ENCODE measurements around the gene BNIP3. TPM values are rescaled to one million over a fixed set of nuclear protein-coding genes. Genes with fewer than 3 reads are reported as not detected.

BNIP3 gene
- 8.1 TPM for total RNA-seq

- peak; percentile 90 to 95 (median 93) for DNase-seq (ENCODE audit: low read depth in 2 of 3, low spot score in 2 of 3)
Measured at GRCh38 chr10:131981429-131982184, at the start of gene BNIP3. Gene BNIP3, minus strand, starts transcription at chr10:131981923. Its CDS starts 117 bp downstream, at chr10:131981806.

GRCh38 chr10:132030898-132031463 is 49.3 kb upstream of the BNIP3 start:
- no peak for DNase-seq (ENCODE audit: low read depth in 2 of 3, low spot score in 2 of 3)

- no peak for DNase-seq (ENCODE audit: low read depth in 2 of 3, low spot score in 2 of 3)
Measured at GRCh38 chr10:132028706-132029105, 47.0 kb upstream of the BNIP3 start.

GRCh38 chr10:132027423-132027983 is 45.8 kb upstream of the BNIP3 start:
- no peak for DNase-seq (ENCODE audit: low read depth in 2 of 3, low spot score in 2 of 3)

- DNase-seq (ENCODE audit: low read depth in 2 of 3, low spot score in 2 of 3) = peak; percentile 44 to 73 (median 58)
Measured at GRCh38 chr10:132023092-132023811, 41.5 kb upstream of the BNIP3 start.

- no peak for DNase-seq (ENCODE audit: low read depth in 2 of 3, low spot score in 2 of 3)
Measured at GRCh38 chr10:132022241-132022640, 40.5 kb upstream of the BNIP3 start.

- DNase-seq (ENCODE audit: low read depth in 2 of 3, low spot score in 2 of 3) = no peak
Measured at GRCh38 chr10:132021504-132022143, 39.9 kb upstream of the BNIP3 start.

- no peak for DNase-seq (ENCODE audit: low read depth in 2 of 3, low spot score in 2 of 3)
Measured at GRCh38 chr10:132021046-132021445, 39.3 kb upstream of the BNIP3 start.

- DNase-seq (ENCODE audit: low read depth in 2 of 3, low spot score in 2 of 3) = no peak
Measured at GRCh38 chr10:132020456-132020855, 38.7 kb upstream of the BNIP3 start.

- DNase-seq (ENCODE audit: low read depth in 2 of 3, low spot score in 2 of 3) = no peak
Measured at GRCh38 chr10:132019366-132019765, 37.6 kb upstream of the BNIP3 start.

- DNase-seq (ENCODE audit: low read depth in 2 of 3, low spot score in 2 of 3) = no peak
Measured at GRCh38 chr10:132018446-132018845, 36.7 kb upstream of the BNIP3 start.

GRCh38 chr10:132016514-132016913 is 34.8 kb upstream of the BNIP3 start:
- DNase-seq (ENCODE audit: low read depth in 2 of 3, low spot score in 2 of 3) = no peak

GRCh38 chr10:132011445-132011844 is 29.7 kb upstream of the BNIP3 start:
- no peak for DNase-seq (ENCODE audit: low read depth in 2 of 3, low spot score in 2 of 3)

- no peak for DNase-seq (ENCODE audit: low read depth in 2 of 3, low spot score in 2 of 3)
Measured at GRCh38 chr10:132011024-132011423, 29.3 kb upstream of the BNIP3 start.

- DNase-seq (ENCODE audit: low read depth in 2 of 3, low spot score in 2 of 3) = no peak
Measured at GRCh38 chr10:132010483-132010882, 28.8 kb upstream of the BNIP3 start.

- no peak for DNase-seq (ENCODE audit: low read depth in 2 of 3, low spot score in 2 of 3)
Measured at GRCh38 chr10:132009575-132009974, 27.9 kb upstream of the BNIP3 start.

GRCh38 chr10:132007681-132008080 is 26.0 kb upstream of the BNIP3 start:
- DNase-seq (ENCODE audit: low read depth in 2 of 3, low spot score in 2 of 3) = no peak

GRCh38 chr10:132006966-132007365 is 25.2 kb upstream of the BNIP3 start:
- no peak for DNase-seq (ENCODE audit: low read depth in 2 of 3, low spot score in 2 of 3)

GRCh38 chr10:132005147-132005546 is 23.4 kb upstream of the BNIP3 start:
- no peak for DNase-seq (ENCODE audit: low read depth in 2 of 3, low spot score in 2 of 3)

GRCh38 chr10:132004052-132004451 is 22.3 kb upstream of the BNIP3 start:
- no peak for DNase-seq (ENCODE audit: low read depth in 2 of 3, low spot score in 2 of 3)

All from hematopoietic multipotent progenitor cell (in vitro differentiated cells).